DND-41 (cell line): Measurements from ENCODE around the gene TOR3A.
A peak's percentile ranks its signal among the peaks of the same experiment; 100 is the strongest.

Source experiments
- ATAC-seq: fragments of 200-7000 bp; cut with Tn5 transposase; 3 replicates; pipeline ENCODE4 v1.9.1; 2021; ENCODE audit warnings: low read depth; ENCODE audit not compliant: insufficient read depth
- DNase-seq: peaks from one replicate; pipeline ENCODE4 v3.0.0-alpha.2; 2020
- H2AFZ ChIP-seq: 2 replicates; pipeline ENCODE4 v1.6.0; 2012; ENCODE audit warnings: low read depth, low read length
- H3K27ac ChIP-seq: 2 replicates; pipeline ENCODE4 v1.5.1; 2012; ENCODE audit warnings: low read length, inconsistent platforms
- H3K27me3 ChIP-seq: fragments of 200-600 bp; sonication (generic); 2 replicates; pipeline ENCODE4 v1.6.0; 2012; ENCODE audit warnings: low read length, mild to moderate bottlenecking, inconsistent platforms; ENCODE audit not compliant: insufficient read depth, poor library complexity
- H3K36me3 ChIP-seq: 2 replicates; pipeline ENCODE4 v1.5.1; 2012; ENCODE audit warnings: low read length, inconsistent platforms; ENCODE audit not compliant: insufficient read depth
- H3K4me1 ChIP-seq: 2 replicates; pipeline ENCODE4 v1.5.1; 2012; ENCODE audit warnings: mild to moderate bottlenecking, low read length; ENCODE audit not compliant: insufficient read depth
- H3K4me2 ChIP-seq: 2 replicates; pipeline ENCODE4 v1.6.0; 2012; ENCODE audit warnings: mild to moderate bottlenecking, moderate library complexity, low read length, inconsistent platforms; ENCODE audit not compliant: insufficient read depth
- H3K4me3 ChIP-seq, 2 experiments: fragments of 200-600 bp in 1 of 2; shearing (Covaris generic) in 1 of 2; 2 replicates each; pipeline ENCODE4 v1.5.1; 2012 to 2016; ENCODE audit warnings: inconsistent platforms in 2 of 2, low read length in 2 of 2, mild to moderate bottlenecking in 2 of 2, low read depth in 1 of 2, moderate library complexity in 1 of 2
- H3K79me2 ChIP-seq: 2 replicates; pipeline ENCODE4 v1.6.0; 2012; ENCODE audit warnings: low read length, inconsistent platforms; ENCODE audit not compliant: insufficient read depth
- H3K9ac ChIP-seq: 2 replicates; pipeline ENCODE4 v1.6.0; 2012; ENCODE audit warnings: low read depth, mild to moderate bottlenecking, inconsistent platforms, low read length, moderate library complexity
- H3K9me3 ChIP-seq: 2 replicates; pipeline ENCODE4 v1.5.1; 2012; ENCODE audit warnings: low read length, moderate library complexity, mild to moderate bottlenecking, inconsistent platforms; ENCODE audit not compliant: insufficient read depth, severe bottlenecking
- H4K20me1 ChIP-seq: 2 replicates; pipeline ENCODE4 v1.6.0; 2012; ENCODE audit warnings: low read length; ENCODE audit not compliant: insufficient read depth
- CTCF ChIP-seq: IDR thresholded peaks from 2 replicates; pipeline ENCODE4 v1.5.1; 2012; ENCODE audit warnings: borderline replicate concordance, low read length, moderate library complexity, mild to moderate bottlenecking; ENCODE audit not compliant: poor library complexity, severe bottlenecking; ENCODE audit errors: extremely low read depth
- EZH2 ChIP-seq: IDR thresholded peaks from 3 replicates; pipeline ENCODE4 v1.6.1; 2012; ENCODE audit warnings: borderline replicate concordance, low read depth, mild to moderate bottlenecking, moderate library complexity, low read length, inconsistent platforms; ENCODE audit not compliant: severe bottlenecking

The TOR3A gene

GRCh38 chr1:179121159-179121938 lies 39.5 kb downstream of the TOR3A start:
- ATAC-seq, result no peak
- H3K79me2 ChIP-seq, result no peaks in the 10 kb centered on the region

GRCh38 chr1:179124873-179125272 lies 43.0 kb downstream of the TOR3A start:
- H3K27ac ChIP-seq, result no peak overlapping the region
- H3K4me1 ChIP-seq, result peaks cover 10% of the 10 kb centered on the region
- no peak for TF ChIP-seq CTCF
- no peak for TF ChIP-seq EZH2
- H3K4me2 ChIP-seq, result no peak overlapping the region
- no peak for DNase-seq
- H2AFZ ChIP-seq, result no peak overlapping the region
- H3K36me3 ChIP-seq, result peaks cover 12% of the 10 kb centered on the region
- no peaks in the 10 kb centered on the region for H3K79me2 ChIP-seq
- ATAC-seq, result no peak
- H3K4me3 ChIP-seq, result no peak overlapping the region
- no peak overlapping the region for H3K9ac ChIP-seq
- no peaks in the 10 kb centered on the region for H3K27me3 ChIP-seq
- no peaks in the 10 kb centered on the region for H3K9me3 ChIP-seq
- H4K20me1 ChIP-seq, result no peaks in the 10 kb centered on the region

More at GRCh38 chr1:179121159-179121938, 39.5 kb downstream of the TOR3A start:
- Histone ChIP-seq H3K27me3 (no peaks in the 10 kb centered on the region), H3K4me3 (no peak overlapping the region), H3K27ac (no peak overlapping the region), H3K9ac (no peak overlapping the region), H3K36me3 (peaks cover 30% of the 10 kb centered on the region), H2AFZ (no peak overlapping the region), H4K20me1 (no peaks in the 10 kb centered on the region), H3K4me1 (no peaks in the 10 kb centered on the region), H3K4me2 (no peak overlapping the region), H3K9me3 (no peaks in the 10 kb centered on the region)
- peak; percentile 15 for DNase-seq
- TF ChIP-seq EZH2, result no peak
- peak; percentile 51 for TF ChIP-seq CTCF

- H3K27me3 ChIP-seq, result no peaks in the 10 kb centered on the region
- peak overlapping the region in 1 of 2 experiments; percentile 1; a peak in 1 of 4 replicates for H3K4me3 ChIP-seq
- H3K79me2 ChIP-seq, result no peaks in the 10 kb centered on the region
- H3K4me1 ChIP-seq, result peaks cover 16% of the 10 kb centered on the region
- no peak overlapping the region; the same call in 1 of the 2 replicates for H3K27ac ChIP-seq
- no peak overlapping the region for H3K4me2 ChIP-seq
- no peaks in the 10 kb centered on the region for H3K9me3 ChIP-seq
- no peaks in the 10 kb centered on the region for H4K20me1 ChIP-seq
- DNase-seq, result no peak
- H3K9ac ChIP-seq, result no peak overlapping the region
- no peak for TF ChIP-seq CTCF
- TF ChIP-seq EZH2, result no peak
- H3K36me3 ChIP-seq, result peaks cover 14% of the 10 kb centered on the region
- no peak overlapping the region for H2AFZ ChIP-seq
- no peak for ATAC-seq
Observed at GRCh38 chr1:179126338-179127060, 44.6 kb downstream of the TOR3A start.
